Jurkat, Clone E6-1 (cell line): ENCODE results near the gene CHD3.
"Not testable (repeated sequence)": the region's sequence is repeated elsewhere in the genome, so short reads cannot be mapped to it uniquely, and the experiment has no call there.

Source experiments
- DNase-seq: peaks from one replicate; pipeline ENCODE4 v3.0.0-alpha.2; 2011; ENCODE audit warnings: low read depth, low spot score
- H3K4me3 ChIP-seq: 2 replicates; pipeline ENCODE4 v1.5.1; 2011; ENCODE audit warnings: mild to moderate bottlenecking, low read length, control low read depth, moderate library complexity

Gene CHD3

DNA sequence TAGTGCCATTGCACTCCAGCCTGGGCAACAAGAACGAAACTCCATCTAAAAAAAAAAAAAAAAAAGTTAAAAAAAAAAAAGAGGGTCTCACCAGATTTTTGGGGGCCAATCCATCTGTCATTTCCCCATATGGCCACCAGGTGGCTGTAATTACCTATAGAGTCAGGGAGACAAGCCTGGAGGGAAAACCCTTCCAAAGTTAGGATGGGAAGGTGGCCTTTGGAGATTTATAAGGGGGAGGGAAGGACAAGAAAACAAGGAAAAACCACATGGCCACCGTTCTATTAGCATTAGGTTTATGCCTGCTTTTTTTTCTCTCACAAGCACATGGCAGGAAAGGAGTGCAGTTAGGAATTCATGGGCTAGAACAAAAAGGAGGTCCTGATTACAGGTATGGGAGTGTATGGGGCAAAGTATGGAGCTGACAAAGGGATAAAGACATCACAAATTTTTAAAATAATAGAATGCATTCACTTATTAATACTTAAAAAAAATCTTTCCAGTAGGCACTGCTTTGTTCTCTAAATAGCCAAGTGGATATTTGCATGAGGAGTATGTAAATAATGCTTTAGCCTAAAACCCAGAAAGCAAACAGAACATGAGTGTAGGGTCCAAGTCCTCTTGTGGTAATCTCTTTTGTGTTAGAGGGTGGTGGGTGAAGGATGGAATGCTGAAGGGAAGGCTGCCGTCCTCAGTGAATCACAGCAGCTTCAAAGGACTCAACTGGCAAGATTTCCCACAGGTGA, 25.7 kb upstream of the CHD3 start:
- DNase-seq = no peak

DNA sequence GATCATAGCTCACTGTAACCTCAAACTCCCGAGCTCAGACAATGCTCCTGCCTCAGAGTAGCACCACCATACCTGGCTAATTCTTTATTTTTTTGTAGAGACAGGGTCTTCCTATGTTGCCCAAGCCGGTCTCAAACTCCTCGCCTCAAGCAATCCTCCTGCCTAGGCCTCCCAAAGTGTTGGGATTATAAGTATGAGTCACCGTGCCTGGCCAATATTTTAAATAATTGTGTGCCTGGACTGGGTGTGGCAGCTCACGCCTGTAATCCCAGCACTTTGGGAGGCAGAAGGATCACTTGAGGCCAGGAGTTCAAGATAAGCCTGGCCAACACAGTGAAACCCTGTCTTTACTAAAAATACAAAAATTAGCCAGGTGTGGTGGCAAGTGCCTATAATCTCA, 24.2 kb upstream of the CHD3 start:
- not testable (repeated sequence) for H3K4me3 ChIP-seq, DNase-seq

More for the DNA sequence above, 25.7 kb upstream of the CHD3 start:
- no peak overlapping the region for H3K4me3 ChIP-seq

DNA sequence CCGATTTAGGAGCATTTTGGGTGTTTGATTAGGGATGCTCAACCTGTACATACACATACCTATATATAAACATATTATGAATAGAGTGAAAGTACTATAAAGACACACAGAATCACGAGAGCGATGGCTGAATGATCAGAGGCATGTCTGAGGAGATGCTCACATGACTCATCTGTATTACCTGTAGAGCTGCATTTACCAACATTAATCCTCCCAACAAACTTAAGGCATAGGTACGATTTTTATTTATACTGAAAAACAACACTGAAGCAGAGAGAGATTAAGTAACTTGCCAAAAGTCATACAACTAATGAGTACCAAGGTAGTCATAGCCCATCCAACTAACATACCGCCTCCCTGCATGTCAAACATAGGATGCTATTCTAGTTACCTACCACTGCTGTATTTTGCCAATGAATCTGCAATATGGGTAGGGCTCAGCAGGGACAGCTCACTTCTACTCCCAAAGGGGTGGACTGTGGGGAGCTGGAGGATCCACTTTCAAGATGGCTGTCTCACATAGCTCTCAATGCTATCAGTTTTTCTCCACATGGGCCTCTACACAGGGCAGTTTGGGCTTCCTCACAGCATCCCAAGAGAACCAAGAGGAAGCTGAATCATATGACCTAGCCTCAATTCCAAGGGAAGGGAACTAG, 23.5 kb upstream of the CHD3 start:
- DNase-seq = no peak
- H3K4me3 ChIP-seq = no peak overlapping the region

DNA sequence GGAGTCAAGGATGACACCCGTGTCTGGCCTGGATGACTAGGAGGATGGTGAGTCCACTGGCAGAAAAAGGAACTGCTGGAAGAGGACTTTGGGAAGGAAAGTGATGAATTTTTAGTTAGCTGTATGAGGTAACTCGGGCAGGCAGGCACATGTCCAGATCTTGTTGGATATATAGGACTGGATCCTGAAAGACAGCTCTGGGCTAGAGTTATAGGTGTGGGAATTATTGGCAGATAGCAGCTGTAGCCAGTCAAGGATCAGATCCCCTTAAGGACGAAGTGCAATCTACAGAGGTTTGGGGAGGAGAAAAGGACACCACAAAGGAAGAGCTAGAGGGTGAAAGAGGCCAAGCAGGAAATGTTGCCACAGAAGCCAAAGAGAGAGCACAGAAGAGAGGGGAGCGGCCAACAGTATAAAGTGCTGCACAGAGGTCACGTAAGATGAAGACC, 20.7 kb upstream of the CHD3 start:
- H3K4me3 ChIP-seq = no peak overlapping the region
- no peak for DNase-seq

DNA sequence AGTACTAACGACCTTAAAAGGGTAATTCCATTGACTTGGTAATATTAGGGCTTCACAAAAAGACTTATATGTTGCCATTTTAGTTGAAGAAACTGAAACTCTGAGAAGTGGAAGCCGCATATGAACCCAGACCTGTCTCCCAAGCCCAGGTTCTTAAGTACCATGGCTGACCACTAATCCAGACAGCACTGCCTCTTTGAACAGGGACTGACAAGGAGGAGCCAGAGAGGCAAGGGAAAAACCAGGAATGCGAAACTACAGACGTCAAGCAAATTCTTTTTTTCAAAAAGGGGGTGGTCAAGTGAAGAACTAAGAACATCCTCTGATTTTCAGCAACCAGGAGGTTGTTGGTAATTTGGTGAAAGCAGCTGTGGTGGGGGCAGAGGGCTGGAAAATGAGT, 15.5 kb upstream of the CHD3 start:
- DNase-seq = no peak
- H3K4me3 ChIP-seq = no peak overlapping the region

DNA sequence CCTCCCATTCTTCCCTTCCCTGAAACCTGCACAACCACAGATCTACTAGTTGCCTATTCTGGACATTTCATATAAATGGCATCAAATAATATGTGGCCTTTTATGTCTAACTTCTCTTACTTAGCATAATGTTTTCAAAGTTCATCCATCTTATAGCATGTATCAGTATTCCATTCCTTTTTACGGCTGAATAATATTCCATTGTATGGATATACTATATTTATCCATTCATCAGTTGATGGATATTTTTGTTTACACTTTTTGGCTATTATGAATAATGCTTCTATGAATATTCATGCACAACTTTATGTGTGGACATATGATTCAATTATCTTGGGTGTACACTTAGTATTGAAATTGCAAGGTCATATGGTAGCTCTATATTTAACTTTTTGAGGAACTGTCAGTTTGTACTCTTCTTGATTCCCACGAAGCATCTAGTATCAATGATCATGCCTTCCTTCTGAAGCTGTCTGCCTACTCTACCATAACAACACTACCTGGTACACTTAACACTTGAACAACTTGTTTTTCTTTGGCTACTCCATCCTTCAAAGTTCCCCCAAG, 12.7 kb upstream of the CHD3 start:
- H3K4me3 ChIP-seq = no peak overlapping the region
- DNase-seq = no peak

DNA sequence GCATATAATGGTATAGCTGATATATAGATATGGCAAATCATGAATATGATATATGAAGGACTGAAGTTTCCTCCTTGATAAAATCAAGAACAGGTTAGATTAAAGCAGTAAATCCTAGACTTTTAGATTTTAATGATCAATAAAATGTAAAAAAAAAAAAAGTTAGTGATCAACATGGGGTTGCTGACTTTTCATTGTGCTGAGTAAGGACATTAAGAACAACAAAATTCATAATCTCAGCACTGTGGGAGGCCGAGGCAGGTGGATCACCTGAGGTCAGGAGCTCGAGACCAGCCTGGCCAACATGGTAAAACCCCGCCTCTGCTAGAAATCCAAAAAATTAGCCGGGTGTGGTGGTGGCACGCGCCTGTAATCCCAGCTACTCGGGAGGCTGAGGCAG, 10.4 kb upstream of the CHD3 start:
- no peak for DNase-seq
- no peak overlapping the region for H3K4me3 ChIP-seq

DNA sequence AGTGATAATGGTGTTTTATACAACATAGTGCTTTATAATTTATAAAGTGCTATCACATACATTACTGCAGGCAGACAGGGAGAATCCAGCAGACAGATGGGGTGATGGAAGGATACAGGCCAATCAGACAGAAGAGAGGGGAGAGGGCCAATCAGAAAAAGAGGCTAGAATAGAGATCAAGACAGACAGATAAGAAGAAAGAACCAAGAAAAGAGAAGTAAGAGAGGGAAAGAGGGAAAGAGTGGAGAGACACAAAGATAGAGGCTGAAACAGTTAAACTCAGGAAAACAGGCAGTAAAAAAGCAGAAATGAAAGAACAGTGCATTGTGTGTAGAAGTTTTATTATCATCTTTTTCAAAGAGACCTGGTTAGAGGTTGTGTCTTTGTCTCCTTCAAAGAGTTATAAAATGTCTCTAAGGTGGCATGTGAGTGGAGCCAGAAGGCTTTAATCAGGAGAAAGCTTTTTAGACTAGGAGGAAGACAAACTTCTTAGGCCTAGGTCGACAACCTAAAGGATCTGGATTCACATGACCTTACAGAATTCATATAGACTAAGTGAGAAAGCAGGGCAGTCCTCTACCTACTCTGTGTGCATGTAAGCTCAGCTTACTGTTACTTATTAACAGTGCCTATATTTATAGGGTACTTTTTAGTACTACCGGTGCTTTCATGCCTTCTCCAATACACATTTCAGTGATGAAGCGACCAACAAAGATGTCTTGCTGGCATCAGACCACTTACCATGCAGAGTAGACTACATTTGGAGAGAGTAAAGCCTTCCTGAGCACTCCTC, 8.3 kb upstream of the CHD3 start:
- no peak for DNase-seq
- H3K4me3 ChIP-seq = no peak overlapping the region

DNA sequence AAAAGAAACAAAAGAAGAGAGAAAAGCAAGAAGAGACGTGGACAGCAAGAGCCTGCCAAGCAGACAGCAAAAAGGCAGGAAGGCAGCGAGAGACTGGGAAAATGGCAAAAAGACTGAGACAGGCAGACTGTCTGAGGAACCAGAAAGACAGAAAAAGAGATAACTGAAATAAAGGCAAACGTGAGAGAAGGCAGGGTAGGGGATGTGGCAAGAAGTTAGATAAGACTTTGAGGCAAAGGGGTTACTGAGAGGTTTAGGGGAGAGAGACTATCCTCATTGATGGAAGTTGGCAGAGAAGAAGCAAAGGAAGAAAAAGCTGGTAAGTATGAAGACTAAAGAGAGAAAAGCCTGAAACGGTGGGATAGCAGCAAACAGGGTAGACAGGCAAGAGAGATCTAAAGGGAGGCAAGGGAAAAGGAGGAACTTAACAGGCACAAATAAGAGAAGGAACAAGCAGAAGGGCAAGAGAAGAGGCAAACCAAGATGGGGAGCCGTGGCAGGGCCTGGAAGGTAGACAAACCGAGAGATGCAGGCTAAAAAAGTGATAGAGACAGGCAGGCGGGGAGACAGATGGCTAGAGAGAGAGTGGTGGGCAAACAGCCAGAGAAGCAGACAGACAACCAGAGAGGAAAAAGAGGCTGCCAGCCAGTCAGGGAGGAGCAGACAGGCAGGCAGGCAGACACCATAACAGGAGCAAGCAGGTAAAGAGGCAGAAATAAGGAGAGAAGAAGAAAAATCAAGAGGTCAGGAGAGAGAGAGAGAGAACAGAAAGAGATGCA, 7.1 kb upstream of the CHD3 start:
- no peak overlapping the region for H3K4me3 ChIP-seq

DNA sequence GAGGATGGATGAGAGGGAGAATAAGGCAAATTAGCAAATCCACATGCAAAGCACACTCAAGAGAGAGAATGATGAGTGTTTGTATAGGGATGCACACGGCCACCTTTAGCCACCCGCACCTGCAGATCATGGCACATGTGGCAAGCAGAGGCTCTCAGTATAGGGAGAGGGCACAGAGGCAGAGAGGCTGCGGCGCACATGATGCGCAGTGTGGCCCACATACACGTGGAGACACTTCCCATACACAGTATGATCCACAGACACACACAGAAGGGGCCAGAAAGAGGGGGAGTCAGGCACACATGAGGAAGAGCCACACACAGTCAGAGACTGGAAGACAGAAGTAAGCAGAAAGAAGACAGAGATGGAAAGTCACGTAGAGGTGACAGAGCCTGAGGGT, 6.5 kb upstream of the CHD3 start:
- H3K4me3 ChIP-seq = no peak overlapping the region
- DNase-seq = no peak

More for the DNA sequence above, 7.1 kb upstream of the CHD3 start:
- no peak for DNase-seq

DNA sequence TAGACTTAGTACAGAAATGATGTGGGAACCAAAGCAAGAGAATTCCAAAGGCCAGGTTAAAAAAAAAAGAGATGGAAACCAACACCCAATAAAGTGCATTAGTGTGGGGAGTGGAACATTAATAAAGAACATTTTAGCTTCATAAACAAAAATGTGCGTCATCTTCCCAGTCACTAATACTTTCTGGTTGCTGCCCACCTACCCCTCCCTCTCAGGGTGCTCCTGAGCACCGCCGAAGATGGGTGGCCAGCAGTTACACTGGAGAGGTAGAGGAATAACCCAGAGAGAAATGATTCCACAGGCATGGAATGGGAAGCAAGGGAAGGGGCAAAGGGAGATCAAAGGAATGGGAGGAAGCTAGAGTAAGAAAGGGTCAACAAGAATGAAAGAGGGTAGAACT, 6.0 kb upstream of the CHD3 start:
- no peak overlapping the region for H3K4me3 ChIP-seq

DNA sequence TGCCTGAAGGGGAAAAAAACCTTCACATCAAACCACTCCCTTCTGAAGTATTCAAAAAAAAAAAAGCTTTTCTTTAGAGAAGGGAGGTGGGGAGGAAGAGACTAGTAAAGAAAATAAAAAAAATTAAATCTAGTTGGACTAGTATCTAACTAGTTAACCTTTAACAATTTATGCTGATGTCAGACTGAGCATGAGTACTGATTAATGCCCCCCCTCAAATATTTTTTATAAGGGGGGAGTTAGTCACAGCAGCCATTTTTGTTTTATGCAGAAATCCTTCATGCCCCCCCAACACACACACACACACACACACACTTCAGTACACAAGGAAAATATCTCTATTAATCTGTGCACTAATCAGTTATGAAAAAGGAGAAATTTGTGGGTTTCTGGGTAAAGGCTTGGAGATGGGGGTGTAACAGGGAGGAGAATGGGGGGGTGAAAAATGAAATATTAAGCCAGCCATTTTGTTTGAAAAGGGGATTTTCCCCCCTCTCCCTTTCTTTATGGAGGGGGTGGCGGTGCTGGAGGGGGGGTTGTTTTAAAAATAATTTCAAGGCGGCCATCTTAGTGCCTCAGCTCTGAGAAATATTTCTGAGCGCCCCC, 4.7 kb upstream of the CHD3 start:
- H3K4me3 ChIP-seq = peak overlapping the region; percentile 55
- DNase-seq = no peak

More for the DNA sequence above, 6.0 kb upstream of the CHD3 start:
- DNase-seq = no peak

DNA sequence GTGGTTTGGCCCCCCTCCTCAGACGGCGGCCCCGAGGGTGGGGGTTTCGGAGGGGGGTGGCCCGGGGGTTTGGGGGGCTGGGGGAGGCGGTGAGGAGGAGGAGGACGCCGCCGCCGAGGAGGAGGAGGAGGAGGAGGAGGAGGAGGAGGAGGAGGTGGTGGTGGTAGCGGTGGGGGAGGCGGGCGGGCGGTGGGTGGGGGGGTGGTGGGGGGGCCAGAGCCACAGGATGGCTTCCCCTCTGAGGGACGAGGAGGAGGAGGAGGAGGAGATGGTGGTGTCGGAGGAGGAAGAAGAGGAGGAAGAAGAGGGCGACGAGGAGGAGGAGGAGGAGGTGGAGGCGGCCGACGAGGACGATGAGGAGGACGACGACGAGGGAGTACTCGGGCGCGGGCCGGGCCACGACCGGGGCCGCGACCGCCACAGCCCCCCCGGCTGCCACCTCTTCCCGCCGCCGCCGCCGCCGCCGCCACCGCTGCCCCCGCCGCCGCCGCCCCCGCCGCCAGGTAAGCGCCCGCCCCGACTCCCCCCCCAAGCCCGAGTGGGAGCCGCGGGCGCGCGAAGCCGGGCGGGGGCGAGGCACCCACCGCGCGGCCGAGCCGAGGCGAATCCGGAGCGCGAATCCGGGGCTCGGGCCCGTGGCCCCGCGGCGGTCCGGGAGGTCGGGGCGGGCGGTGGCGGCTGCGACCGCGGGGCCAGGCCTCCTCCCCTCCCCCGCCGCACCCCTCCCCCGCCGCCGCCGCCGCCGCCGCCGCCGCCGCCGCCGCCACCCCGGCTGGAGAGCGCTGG, 3.8 kb upstream of the CHD3 start:
- no peak for DNase-seq
- peak overlapping the region; percentile 89 for H3K4me3 ChIP-seq

DNA sequence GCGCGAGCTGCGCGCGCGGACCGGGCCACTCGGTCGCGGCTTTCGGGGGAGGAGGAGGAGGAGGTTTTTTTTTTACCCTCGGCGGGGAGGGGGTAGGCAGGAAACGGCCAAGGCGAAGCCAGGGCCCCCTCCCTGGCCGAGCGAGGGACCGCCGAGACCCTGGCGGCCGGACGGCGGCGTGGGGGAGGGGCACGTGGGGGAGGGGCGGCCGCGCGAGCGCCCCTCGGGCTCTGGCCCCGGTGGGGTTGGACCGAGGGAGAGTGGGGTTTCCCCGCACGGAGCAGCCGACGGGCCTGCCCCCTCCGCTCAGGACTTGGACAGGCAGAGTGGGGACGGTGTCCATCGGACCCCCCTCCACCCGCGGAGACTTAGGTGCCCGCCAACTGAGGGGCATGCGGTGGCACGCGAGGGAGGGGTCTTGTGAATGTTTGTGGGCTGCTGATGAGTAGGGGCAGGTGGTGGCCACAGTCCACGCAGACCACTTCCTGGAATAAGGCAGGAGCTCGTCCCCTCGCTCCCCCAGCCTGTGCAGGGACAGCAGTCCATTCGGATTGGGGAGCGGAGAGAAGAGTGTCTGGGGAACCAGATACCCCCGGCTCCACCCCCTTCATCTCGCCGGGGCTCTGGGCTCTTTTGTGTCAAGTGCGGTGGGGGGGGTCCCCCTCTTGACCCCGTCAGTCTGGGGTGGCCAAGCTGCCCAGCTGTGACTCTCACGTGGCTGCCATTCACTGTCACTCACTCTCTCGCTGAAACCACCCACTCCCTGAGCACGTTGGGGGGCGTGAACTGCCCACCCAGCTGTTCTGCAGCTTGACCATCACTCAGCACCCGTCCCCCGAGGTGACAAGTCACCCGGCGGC, 3.0 kb upstream of the CHD3 start:
- H3K4me3 ChIP-seq = peak overlapping the region; percentile 89
- DNase-seq = no peak

DNA sequence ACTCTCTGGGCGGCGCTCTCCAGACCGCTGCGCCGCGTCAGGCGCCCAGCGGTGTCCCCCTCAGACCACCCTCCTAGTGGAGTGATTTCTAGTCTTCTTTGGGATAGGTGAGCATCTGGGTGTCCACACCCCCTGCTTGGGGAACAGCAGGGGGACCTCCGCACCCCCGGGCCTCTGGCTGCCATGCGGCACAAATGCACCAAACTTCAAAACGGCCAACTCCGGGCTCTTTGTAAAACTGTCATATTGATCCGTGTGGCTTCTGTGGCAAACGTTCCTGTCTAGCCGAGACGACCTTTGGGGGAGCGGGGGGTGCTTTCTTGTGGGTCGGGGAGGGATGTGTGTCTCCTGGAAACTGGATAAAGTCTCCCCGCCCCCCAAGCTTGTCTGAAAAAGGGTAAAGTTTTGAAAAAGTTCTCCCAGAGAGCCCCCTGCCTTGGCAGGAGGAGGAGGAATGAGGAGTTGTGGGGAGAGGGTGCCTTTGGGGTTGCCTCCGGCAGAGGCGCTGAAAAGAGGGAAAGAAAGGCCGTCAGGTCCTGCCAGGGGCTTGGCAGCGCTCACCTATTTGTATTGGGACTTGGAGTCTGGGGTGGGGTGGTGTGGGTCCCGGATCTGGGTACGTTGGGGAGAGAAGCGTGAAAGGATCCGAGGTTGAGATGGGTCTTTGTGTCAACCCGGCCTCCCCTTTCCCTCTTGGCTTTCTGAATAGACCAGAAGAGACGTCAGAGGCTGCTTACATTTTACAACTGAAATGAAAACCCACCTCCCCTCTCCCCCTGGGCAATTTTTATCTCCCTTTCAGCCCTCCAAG, 2.2 kb upstream of the CHD3 start:
- H3K4me3 ChIP-seq = peak overlapping the region; percentile 89
- DNase-seq = peak; percentile 78

DNA sequence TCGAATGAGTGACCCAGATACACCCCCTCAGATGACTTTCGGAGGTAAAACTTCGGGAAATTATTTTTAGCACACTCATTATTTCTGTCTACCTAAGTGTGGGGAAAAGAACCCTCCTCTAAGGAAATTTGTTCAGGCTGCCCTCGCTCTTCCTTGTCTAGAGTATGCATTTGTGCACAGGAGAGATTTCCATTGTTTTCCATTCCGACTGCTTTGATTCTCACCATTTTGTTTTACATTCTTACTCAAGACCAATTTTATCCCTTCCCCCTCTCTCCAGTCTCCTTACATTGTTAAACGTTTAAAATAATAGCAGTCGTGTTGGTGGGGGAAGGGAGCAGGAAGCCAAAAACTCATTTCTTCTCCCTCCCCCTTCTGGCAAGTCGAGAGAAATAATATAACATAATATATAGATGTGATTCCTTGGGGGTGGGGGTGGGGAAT, 1.5 kb upstream of the CHD3 start:
- DNase-seq = peak; percentile 99
- peak overlapping the region; percentile 89 for H3K4me3 ChIP-seq
